CD4-positive, alpha-beta T cell (primary cell): ENCODE results near the gene ANKRD44. TPM values are rescaled to one million over a fixed set of nuclear protein-coding genes. Genes with fewer than 3 reads are reported as not detected.
A peak's percentile ranks its signal among the peaks of the same experiment; 100 is the strongest.

Experiments used
- ATAC-seq: fragments of 200-7000 bp; cut with Tn5 transposase; one replicate; pipeline ENCODE4 v1.10.0; 2022; ENCODE audit warnings: mild to moderate bottlenecking; ENCODE audit not compliant: poor library complexity
- CTCF ChIA-PET: fragments of 350-600 bp; sonication (Branson Sonifier 250); formaldehyde crosslinking; loops from one replicate; lab custom pipeline; 2021; ENCODE audit warnings: antibody characterized with exemption, inconsistent platforms; lab: Charles Lee
- POLR2A ChIA-PET: fragments of 350-600 bp; sonication (Branson Sonifier 250); formaldehyde crosslinking; loops from one replicate; lab custom pipeline; 2021; ENCODE audit warnings: antibody characterized with exemption, inconsistent platforms; lab: Charles Lee
- DNase-seq, 14 experiments: peaks; one replicate each; pipeline ENCODE4 v3.0.0-alpha.2; 2013 to 2020; ENCODE audit warnings: mixed read lengths in 2 of 14
- H3K27ac ChIP-seq, 2 donors: one replicate each; pipeline versions ENCODE4 v1.5.1 to v1.7.0; 2013; ENCODE audit warnings: low read length in 2 of 2, low read depth in 1 of 2, mild to moderate bottlenecking in 1 of 2
- H3K27me3 ChIP-seq, 2 experiments: 1 replicate in 1 of 2; 2 replicates in 1 of 2; pipeline versions ENCODE4 v1.6.1 to v1.7.0; 2013; ENCODE audit warnings: low read length in 2 of 2, control low read depth in 1 of 2, mild to moderate bottlenecking in 1 of 2, moderate library complexity in 1 of 2; ENCODE audit not compliant: insufficient read depth in 2 of 2, control insufficient read depth in 1 of 2
- H3K36me3 ChIP-seq: one replicate; pipeline ENCODE4 v1.6.1; 2013; ENCODE audit warnings: low read length, control low read depth; ENCODE audit not compliant: insufficient read depth
- H3K4me1 ChIP-seq: one replicate; pipeline ENCODE4 v1.6.1; 2013; ENCODE audit warnings: low read length, control low read depth; ENCODE audit not compliant: insufficient read depth
- H3K4me3 ChIP-seq: one replicate; pipeline ENCODE4 v1.5.1; 2013; ENCODE audit warnings: mild to moderate bottlenecking, low read length, moderate library complexity
- H3K9me3 ChIP-seq, 2 experiments: 1 replicate in 1 of 2; 2 replicates in 1 of 2; pipeline versions ENCODE4 v1.6.1 to v1.7.0; 2013; ENCODE audit warnings: low read length in 2 of 2, mild to moderate bottlenecking in 2 of 2, control low read depth in 1 of 2, moderate library complexity in 1 of 2; ENCODE audit not compliant: control insufficient read depth in 1 of 2, insufficient read depth in 1 of 2
- H3K27ac Mint-ChIP-seq: one replicate; pipeline ENCODE4 v1.8.0; 2020; ENCODE audit warnings: mixed read lengths
- H3K27me3 Mint-ChIP-seq: one replicate; pipeline ENCODE4 v1.8.0; 2021; ENCODE audit warnings: mixed read lengths
- H3K36me3 Mint-ChIP-seq: one replicate; pipeline ENCODE4 v1.8.0; 2021; ENCODE audit warnings: low read depth, mixed read lengths
- H3K4me1 Mint-ChIP-seq: one replicate; pipeline ENCODE4 v1.8.0; 2021; ENCODE audit warnings: low read depth, mixed read lengths
- H3K4me3 Mint-ChIP-seq: one replicate; pipeline ENCODE4 v1.8.0; 2020; ENCODE audit warnings: mild to moderate bottlenecking, mixed read lengths
- H3K9me3 Mint-ChIP-seq: one replicate; pipeline ENCODE4 v1.8.0; 2020; ENCODE audit warnings: mixed read lengths
- CTCF ChIP-seq: fragments of 200-600 bp; IDR thresholded peaks from one replicate; pipeline ENCODE4 v1.8.0; 2022; ENCODE audit warnings: antibody characterized with exemption, mild to moderate bottlenecking
- intact Hi-C, 2 experiments: fragments of 100-400 bp; cut with DNase I in 1 of 2; cut with micrococcal nuclease in 1 of 2; formaldehyde crosslinking; loops; one replicate each; pipeline versions ENCODE4 v1.15.1 to v1.9.0; 2023 to 2025; cut with DNase I, micrococcal nuclease
- total RNA-seq, 174 experiments: library from RNA in 2 of 174; stranded (reverse) in 2 of 174; gene quantifications; one replicate each; pipeline ENCODE4 v1.2.3 and lab custom pipeline; 2021 to 2026

ANKRD44 gene
- total RNA-seq, 2 experiments from 2014 or later, result 170 to 186 TPM

- intact Hi-C loops, result no loop called here
- Mint-ChIP-seq H3K36me3 (peaks cover 79% of the 10 kb centered on the region), H3K9me3 (no peaks in the 10 kb centered on the region), H3K27ac (peak overlapping the region; percentile 46), H3K4me3 (no peak overlapping the region), H3K4me1 (peaks cover 78% of the 10 kb centered on the region), H3K27me3 (no peaks in the 10 kb centered on the region)
- POLR2A ChIA-PET, result interaction anchor here (1.0 to 1.6 kb wide), 3 partner anchors 10 to 149 kb away, joined by 3 to 4 read pairs (median 3); no protein-coding TSS in a partner anchor
- DNase-seq (no peak), ATAC-seq (no peak)
- no peak overlapping the region for H3K4me3 ChIP-seq
- CTCF ChIA-PET, result interaction anchor here (0.6 to 4.9 kb wide), 5 partner anchors 11 to 78 kb away, joined by 3 to 20 read pairs (median 4); no protein-coding TSS in a partner anchor
- no peak for TF ChIP-seq CTCF
- H3K9me3 ChIP-seq, result no peaks in the 10 kb centered on the region
- H3K4me1 ChIP-seq, result peaks cover 12% of the 10 kb centered on the region
- H3K27ac ChIP-seq, result no peak overlapping the region
- H3K36me3 ChIP-seq, result peaks cover 56% of the 10 kb centered on the region
- H3K27me3 ChIP-seq, result no peaks in the 10 kb centered on the region
Observed at GRCh38 chr2:197179744-197180498, 130.7 kb downstream of the ANKRD44 start.

GRCh38 chr2:197176522-197176921 lies 134.1 kb downstream of the ANKRD44 start:
- POLR2A ChIA-PET, result interaction anchor here (0.8 kb wide), 1 partner anchor 148 kb away, joined by 3 read pairs; no protein-coding TSS in a partner anchor
- Mint-ChIP-seq H3K4me1 (peaks cover 71% of the 10 kb centered on the region), H3K4me3 (no peak overlapping the region), H3K9me3 (no peaks in the 10 kb centered on the region), H3K27me3 (no peaks in the 10 kb centered on the region), H3K27ac (peak overlapping the region; percentile 31), H3K36me3 (peaks cover 61% of the 10 kb centered on the region)
- DNase-seq (no peak), ATAC-seq (no peak)
- intact Hi-C loops, result no loop called here
- CTCF ChIA-PET, result interaction anchor here (1.0 to 1.4 kb wide), 2 partner anchors 8 to 135 kb away, joined by 3 to 8 read pairs; no protein-coding TSS in a partner anchor
- H3K9me3 ChIP-seq, result no peaks in the 10 kb centered on the region
- peaks cover 20% of the 10 kb centered on the region for H3K4me1 ChIP-seq
- H3K36me3 ChIP-seq, result peaks cover 37% of the 10 kb centered on the region
- H3K4me3 ChIP-seq, result no peak overlapping the region
- peak overlapping the region in 1 of 2 donors; percentile 10 for H3K27ac ChIP-seq
- no peak for TF ChIP-seq CTCF
- no peaks in the 10 kb centered on the region for H3K27me3 ChIP-seq

GRCh38 chr2:197174539-197175094 lies 136.0 kb downstream of the ANKRD44 start:
- no peaks in the 10 kb centered on the region for H3K9me3 ChIP-seq
- peak; percentile 68 for ATAC-seq
- ChIA-PET CTCF (interaction anchor here (0.5 to 1.7 kb wide), 2 partner anchors 61 to 133 kb away, joined by 3 to 4 read pairs; no protein-coding TSS in a partner anchor), POLR2A (interaction anchor here (0.6 to 1.1 kb wide), 2 partner anchors 22 to 331 kb away, joined by 4 to 5 read pairs; no protein-coding TSS in a partner anchor)
- no peaks in the 10 kb centered on the region for H3K9me3 Mint-ChIP-seq
- H3K27ac ChIP-seq, result no peak overlapping the region
- H3K27me3 ChIP-seq, result no peaks in the 10 kb centered on the region
- H3K27ac Mint-ChIP-seq, result peak overlapping the region; percentile 31
- H3K4me3 ChIP-seq, result no peak overlapping the region
- no peak overlapping the region for H3K4me3 Mint-ChIP-seq
- peaks cover 56% of the 10 kb centered on the region for H3K36me3 Mint-ChIP-seq
- H3K4me1 ChIP-seq, result peaks cover 22% of the 10 kb centered on the region
- H3K27me3 Mint-ChIP-seq, result no peaks in the 10 kb centered on the region
- no peak for TF ChIP-seq CTCF
- peak in 2 of 14 experiments; percentile 16 to 31 for DNase-seq
- H3K4me1 Mint-ChIP-seq, result peaks cover 69% of the 10 kb centered on the region
- H3K36me3 ChIP-seq, result peaks cover 37% of the 10 kb centered on the region
- intact Hi-C loops, result no loop called here
